Endothelial cell (in vitro differentiated cells): Measurements from ENCODE around the gene NCAM2. TPM values are rescaled to one million over a fixed set of nuclear protein-coding genes. Genes with fewer than 3 reads are reported as not detected.

Experiments
- DNase-seq: peaks from one replicate; pipeline ENCODE4 v3.0.0; 2021; ENCODE audit warnings: low spot score
- H3K27ac Mint-ChIP-seq: one replicate; pipeline ENCODE4 v1.8.0; 2021; ENCODE audit warnings: mixed read lengths, inconsistent platforms; ENCODE audit not compliant: unreplicated experiment
- H3K27me3 Mint-ChIP-seq: one replicate; pipeline ENCODE4 v1.8.0; 2021; ENCODE audit warnings: mild to moderate bottlenecking, moderate library complexity, mixed read lengths, inconsistent platforms; ENCODE audit not compliant: unreplicated experiment
- H3K36me3 Mint-ChIP-seq: one replicate; pipeline ENCODE4 v1.8.0; 2021; ENCODE audit warnings: mild to moderate bottlenecking, low read depth, mixed read lengths, inconsistent platforms; ENCODE audit not compliant: unreplicated experiment
- H3K4me1 Mint-ChIP-seq: one replicate; pipeline ENCODE4 v1.8.0; 2021; ENCODE audit warnings: mild to moderate bottlenecking, mixed read lengths, inconsistent platforms; ENCODE audit not compliant: unreplicated experiment
- H3K4me3 Mint-ChIP-seq: one replicate; pipeline ENCODE4 v1.8.0; 2021; ENCODE audit warnings: mild to moderate bottlenecking, mixed read lengths, inconsistent platforms; ENCODE audit not compliant: unreplicated experiment
- H3K9me3 Mint-ChIP-seq: one replicate; pipeline ENCODE4 v1.8.0; 2021; ENCODE audit warnings: mixed read lengths, inconsistent platforms; ENCODE audit not compliant: unreplicated experiment
- total RNA-seq: library from RNA; stranded (reverse); fragmentation: NEBNext Ultra II Directional; extraction: Animal tissue kit (Norgen Biotek cat#: 25700); gene quantifications from one replicate; pipeline ENCODE4 v1.2.1, GENCODE V29; 2021; ENCODE audit not compliant: unreplicated experiment
- TF ChIP-seq, protein P1 (sequence below): fragments of 200-600 bp; sonication (generic); IDR thresholded peaks from one replicate; pipeline ENCODE4 v1.5.0; 2021; ENCODE audit warnings: antibody characterized with exemption; ENCODE audit not compliant: unreplicated experiment

Gene NCAM2
- total RNA-seq, 1 donor from 2014 or later: 0.64 TPM

- Mint-ChIP-seq H3K4me3 (no peak overlapping the region), H3K9me3 (no peaks in the 10 kb centered on the region), H3K4me1 (peaks cover 4% of the 10 kb centered on the region), H3K36me3 (no peaks in the 10 kb centered on the region), H3K27me3 (no peaks in the 10 kb centered on the region), H3K27ac (no peak overlapping the region)
- no peak for DNase-seq
- TF ChIP-seq, protein P1, sequence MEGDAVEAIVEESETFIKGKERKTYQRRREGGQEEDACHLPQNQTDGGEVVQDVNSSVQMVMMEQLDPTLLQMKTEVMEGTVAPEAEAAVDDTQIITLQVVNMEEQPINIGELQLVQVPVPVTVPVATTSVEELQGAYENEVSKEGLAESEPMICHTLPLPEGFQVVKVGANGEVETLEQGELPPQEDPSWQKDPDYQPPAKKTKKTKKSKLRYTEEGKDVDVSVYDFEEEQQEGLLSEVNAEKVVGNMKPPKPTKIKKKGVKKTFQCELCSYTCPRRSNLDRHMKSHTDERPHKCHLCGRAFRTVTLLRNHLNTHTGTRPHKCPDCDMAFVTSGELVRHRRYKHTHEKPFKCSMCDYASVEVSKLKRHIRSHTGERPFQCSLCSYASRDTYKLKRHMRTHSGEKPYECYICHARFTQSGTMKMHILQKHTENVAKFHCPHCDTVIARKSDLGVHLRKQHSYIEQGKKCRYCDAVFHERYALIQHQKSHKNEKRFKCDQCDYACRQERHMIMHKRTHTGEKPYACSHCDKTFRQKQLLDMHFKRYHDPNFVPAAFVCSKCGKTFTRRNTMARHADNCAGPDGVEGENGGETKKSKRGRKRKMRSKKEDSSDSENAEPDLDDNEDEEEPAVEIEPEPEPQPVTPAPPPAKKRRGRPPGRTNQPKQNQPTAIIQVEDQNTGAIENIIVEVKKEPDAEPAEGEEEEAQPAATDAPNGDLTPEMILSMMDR: no peak
Observed at GRCh38 chr21:21238629-21239400, 240.6 kb downstream of the NCAM2 start.

DNA sequence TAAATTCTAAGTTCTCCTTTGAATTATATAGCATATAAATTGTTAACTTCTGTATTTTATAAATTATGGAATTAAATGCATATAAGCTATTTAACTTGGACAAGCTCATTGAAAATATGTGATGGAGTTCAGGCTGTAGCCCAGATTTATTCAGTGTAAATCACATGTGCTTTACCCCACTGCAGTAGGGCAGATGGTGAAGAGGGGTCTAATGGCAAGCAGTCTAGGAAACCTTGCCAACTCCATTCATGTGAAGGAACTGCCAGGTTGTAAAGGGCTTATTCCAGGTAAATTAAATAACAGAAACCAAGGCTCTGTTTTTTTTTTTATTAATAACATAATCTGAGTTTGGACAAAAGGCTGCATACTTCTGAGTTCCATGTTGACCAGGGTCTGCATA is 243.2 kb downstream of the NCAM2 start:
- Mint-ChIP-seq H3K4me1 (peaks cover 4% of the 10 kb centered on the region), H3K4me3 (no peak overlapping the region), H3K27ac (no peak overlapping the region), H3K36me3 (no peaks in the 10 kb centered on the region), H3K9me3 (no peaks in the 10 kb centered on the region), H3K27me3 (no peaks in the 10 kb centered on the region)
- DNase-seq: no peak
- TF ChIP-seq, protein P1: no peak

DNA sequence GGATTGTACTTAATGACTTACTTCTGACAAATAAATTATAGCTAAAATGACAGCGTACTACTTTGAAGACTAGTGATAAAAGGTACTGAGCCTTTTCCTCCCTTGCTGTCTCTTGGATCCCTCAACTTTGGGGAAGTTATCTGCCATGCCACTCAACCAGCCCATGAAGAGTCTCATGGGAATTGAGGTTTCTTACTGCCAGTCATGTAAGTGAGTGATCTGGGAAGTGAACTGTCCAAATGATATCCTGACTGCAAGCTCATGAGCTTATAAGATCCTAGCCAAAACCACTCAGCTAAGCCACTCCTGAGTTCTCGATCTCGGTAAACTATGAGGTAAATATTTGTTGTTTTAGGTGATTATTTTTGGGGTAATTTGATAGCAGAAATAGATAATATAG is 247.8 kb downstream of the NCAM2 start:
- Mint-ChIP-seq H3K4me1 (peaks cover 4% of the 10 kb centered on the region), H3K27me3 (no peaks in the 10 kb centered on the region), H3K4me3 (no peak overlapping the region), H3K36me3 (no peaks in the 10 kb centered on the region), H3K27ac (no peak overlapping the region), H3K9me3 (no peaks in the 10 kb centered on the region)
- DNase-seq: no peak
- TF ChIP-seq, protein P1: no peak

- Mint-ChIP-seq H3K4me3 (no peak overlapping the region), H3K36me3 (no peaks in the 10 kb centered on the region), H3K27me3 (no peaks in the 10 kb centered on the region), H3K9me3 (no peaks in the 10 kb centered on the region), H3K27ac (no peak overlapping the region), H3K4me1 (peaks cover 3% of the 10 kb centered on the region)
- no peak for DNase-seq
- TF ChIP-seq, protein P1: no peak
Observed at GRCh38 chr21:21247424-21247823, 249.2 kb downstream of the NCAM2 start.

GRCh38 chr21:21262048-21262447 is 263.8 kb downstream of the NCAM2 start:
- no peak overlapping the region for H3K27ac Mint-ChIP-seq
- no peak for DNase-seq
- no peaks in the 10 kb centered on the region for H3K27me3 Mint-ChIP-seq
- no peaks in the 10 kb centered on the region for H3K36me3 Mint-ChIP-seq
- no peaks in the 10 kb centered on the region for H3K4me1 Mint-ChIP-seq
- TF ChIP-seq, protein P1: no peak
- no peaks in the 10 kb centered on the region for H3K9me3 Mint-ChIP-seq
- no peak overlapping the region for H3K4me3 Mint-ChIP-seq
